Measurements from ENCODE around the gene PMF1. TPM values are rescaled to one million over a fixed set of nuclear protein-coding genes. Genes with fewer than 3 reads are reported as not detected.
A peak's percentile ranks its signal among the peaks of the same experiment; 100 is the strongest.
"Not testable (repeated sequence)": the region's sequence is repeated elsewhere in the genome, so short reads cannot be mapped to it uniquely, and the experiment has no call there.

The PMF1 gene
- total RNA-seq, 1 donor = 44.6 TPM

DNA sequence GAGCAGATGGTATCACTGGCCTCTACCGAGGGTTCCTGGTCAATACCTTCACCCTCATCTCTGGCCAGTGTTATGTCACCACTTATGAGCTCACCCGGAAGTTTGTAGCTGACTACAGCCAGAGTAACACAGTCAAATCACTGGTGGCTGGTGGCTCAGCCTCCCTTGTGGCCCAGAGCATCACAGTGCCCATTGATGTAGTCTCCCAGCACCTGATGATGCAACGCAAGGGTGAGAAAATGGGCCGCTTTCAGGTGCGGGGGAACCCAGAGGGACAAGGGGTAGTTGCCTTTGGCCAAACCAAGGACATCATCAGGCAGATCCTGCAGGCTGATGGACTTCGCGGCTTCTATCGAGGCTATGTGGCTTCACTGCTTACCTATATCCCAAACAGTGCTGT lies 12.8 kb upstream of the PMF1 start:
- DNase-seq (ENCODE audit: low read depth) = no peak
- no peak overlapping the region for H3K4me3 ChIP-seq (ENCODE audit: low read depth, low read length)
- TF ChIP-seq CTCF (IDR thresholded peaks at IDR 0.05; ENCODE audit: insufficient read depth, low read length) = no peak

DNA sequence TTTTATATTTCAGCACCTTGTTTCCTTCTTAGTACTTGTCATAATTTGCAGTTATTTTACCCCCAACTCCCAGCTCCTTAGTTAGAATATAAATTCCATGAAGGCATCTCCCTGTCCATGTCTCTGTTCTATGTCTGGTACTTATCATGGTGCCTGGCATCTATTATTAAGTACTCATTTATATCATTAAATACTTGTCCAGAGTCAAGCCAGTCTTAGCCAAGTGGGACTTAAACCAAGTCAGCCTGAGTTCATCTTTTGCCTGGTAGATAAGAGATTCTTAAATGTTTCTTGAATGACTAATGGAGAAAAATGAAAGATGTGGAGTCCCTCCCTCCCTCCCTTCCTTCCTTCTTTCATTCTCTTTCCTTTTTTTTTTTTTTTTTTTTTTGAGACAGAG lies 9.5 kb upstream of the PMF1 start:
- peak; percentile 92 for DNase-seq (ENCODE audit: low read depth)
- H3K4me3 ChIP-seq (ENCODE audit: low read depth, low read length) = no peak overlapping the region
- TF ChIP-seq CTCF (IDR thresholded peaks at IDR 0.05; ENCODE audit: insufficient read depth, low read length) = no peak

DNA sequence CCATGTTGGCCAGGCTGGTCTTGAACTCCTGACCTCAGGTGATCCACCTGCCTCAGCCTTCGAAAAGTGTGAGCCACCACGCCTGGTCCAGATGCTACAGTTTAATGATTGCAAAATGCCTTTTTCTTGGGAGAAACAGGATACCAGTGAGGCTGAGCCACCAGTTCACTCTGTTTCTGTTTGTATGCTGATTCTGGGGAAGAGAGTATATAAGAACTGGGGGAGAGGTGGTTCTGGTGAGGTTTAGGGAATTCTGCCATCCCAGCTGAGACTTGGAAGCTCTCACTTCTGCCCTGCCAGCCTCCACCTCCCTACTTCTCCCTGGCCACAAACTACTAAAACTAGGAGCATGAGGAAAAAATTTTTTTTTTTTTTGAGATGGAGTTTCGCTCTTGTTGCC lies 8.1 kb upstream of the PMF1 start:
- peak; percentile 34 for DNase-seq (ENCODE audit: low read depth)
- H3K4me3 ChIP-seq (ENCODE audit: low read depth, low read length) = no peak overlapping the region
- TF ChIP-seq CTCF (IDR thresholded peaks at IDR 0.05; ENCODE audit: insufficient read depth, low read length) = no peak

GRCh38 chr1:156211243-156211642 lies 1.6 kb upstream of the PMF1 start:
- no peak for TF ChIP-seq CTCF (IDR thresholded peaks at IDR 0.05; ENCODE audit: insufficient read depth, low read length)
- DNase-seq (ENCODE audit: low read depth) = no peak
- H3K4me3 ChIP-seq (ENCODE audit: low read depth, low read length) = no peak overlapping the region

DNA sequence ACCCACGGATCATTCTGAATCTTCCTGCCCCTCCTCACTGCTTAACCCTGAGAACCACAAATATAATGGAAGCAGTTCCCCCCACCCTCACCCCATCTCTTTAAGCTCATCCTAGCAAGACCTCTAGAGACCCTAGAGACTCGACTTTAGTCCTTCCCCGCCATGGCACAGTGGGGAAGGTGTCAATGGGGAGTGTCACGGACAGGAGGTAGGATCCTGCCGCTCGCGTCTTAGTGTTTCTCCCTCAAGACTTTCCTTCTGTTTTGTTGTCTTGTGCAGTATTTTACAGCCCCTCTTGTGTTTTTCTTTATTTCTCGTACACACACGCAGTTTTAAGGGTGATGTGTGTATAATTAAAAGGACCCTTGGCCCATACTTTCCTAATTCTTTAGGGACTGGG lies 677 bp upstream of the PMF1 start:
- H3K4me3 ChIP-seq (ENCODE audit: low read depth, low read length) = no peak overlapping the region
- TF ChIP-seq CTCF (IDR thresholded peaks at IDR 0.05; ENCODE audit: insufficient read depth, low read length) = no peak
- no peak for DNase-seq (ENCODE audit: low read depth)

DNA sequence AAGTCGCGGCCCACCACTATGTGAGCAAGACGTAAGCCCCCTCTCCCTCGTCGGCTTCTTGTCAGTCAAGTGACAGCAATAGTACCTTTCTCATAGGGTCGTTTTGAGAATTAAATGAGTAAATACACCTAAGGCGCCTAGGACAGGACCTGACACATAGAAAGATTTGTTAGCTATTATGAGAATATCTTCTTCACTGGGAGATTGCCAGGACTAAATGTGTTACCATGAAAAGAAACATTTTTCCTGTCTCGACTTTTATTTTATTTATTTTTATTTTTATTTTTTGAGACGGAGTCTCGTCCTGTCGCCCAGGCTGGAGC lies 798 bp downstream of the PMF1 start:
- no peak for DNase-seq (ENCODE audit: low read depth)
- H3K4me3 ChIP-seq (ENCODE audit: low read depth, low read length) = peak overlapping the region; percentile 97
- TF ChIP-seq CTCF (IDR thresholded peaks at IDR 0.05; ENCODE audit: insufficient read depth, low read length) = no peak

DNA sequence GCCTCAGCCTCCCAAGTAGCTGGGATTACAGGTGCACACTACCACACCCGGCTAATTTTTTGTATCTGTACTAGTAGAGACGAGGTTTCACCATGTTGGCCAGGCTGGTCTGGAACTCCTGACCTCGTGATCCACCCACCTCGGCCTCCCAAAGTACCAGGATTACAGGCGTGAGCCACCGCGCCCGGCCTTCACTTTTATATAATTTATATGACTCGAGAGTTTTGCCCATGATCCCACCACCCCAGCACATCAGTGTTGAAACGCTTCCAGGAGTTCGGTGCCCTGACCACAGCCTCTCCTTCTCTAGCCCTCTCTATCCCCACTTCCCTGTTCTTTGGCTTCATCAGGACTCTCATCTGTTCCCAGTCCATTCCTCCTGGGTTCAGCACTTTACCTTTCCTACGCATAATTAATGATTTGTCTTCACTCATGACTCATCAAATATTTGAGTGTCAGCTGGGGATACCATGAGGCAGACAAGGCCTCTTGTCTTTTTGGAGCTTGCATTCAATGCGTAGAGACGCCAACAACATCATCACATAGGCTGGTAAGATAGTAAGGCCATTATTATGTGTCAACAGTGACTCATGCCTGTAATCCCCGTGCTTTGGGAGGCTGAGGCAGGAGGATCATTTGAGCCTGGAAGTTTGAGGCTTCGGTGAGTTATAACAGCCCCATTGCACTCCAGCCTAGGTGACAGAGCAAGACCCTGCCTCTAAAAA lies 1.4 kb downstream of the PMF1 start:
- H3K4me3 ChIP-seq (ENCODE audit: low read depth, low read length) = peak overlapping the region; percentile 97
- no peak for TF ChIP-seq CTCF (IDR thresholded peaks at IDR 0.05; ENCODE audit: insufficient read depth, low read length)
- peak; percentile 32 for DNase-seq (ENCODE audit: low read depth)

GRCh38 chr1:156216361-156217086 lies 3.7 kb downstream of the PMF1 start:
- not testable (repeated sequence) for DNase-seq (ENCODE audit: low read depth); H3K4me3 ChIP-seq (ENCODE audit: low read depth, low read length)
